ENCODE measurements around the gene MRPS9. TPM values are rescaled to one million over a fixed set of nuclear protein-coding genes. Genes with fewer than 3 reads are reported as not detected.

The MRPS9 gene
- total RNA-seq, 1 experiment from 2014 or later = 55.4 TPM

GRCh38 chr2:105130546-105130945 is 92.7 kb downstream of the MRPS9 start:
- ChIA-PET CTCF (no interaction called here), POLR2A (ENCODE audit: low non-redundant PET) (no interaction called here)
- intact Hi-C loops (cut with micrococcal nuclease; ENCODE audit: unreplicated experiment) = no loop called here

GRCh38 chr2:105134081-105134480 is 96.2 kb downstream of the MRPS9 start:
- Histone ChIP-seq H3K27me3 (replicated peaks; ENCODE audit: insufficient read depth, low read depth, low read length, poor library complexity) (peaks cover 10% of the 10 kb centered on the region), H3K36me3 (ENCODE audit: insufficient read depth, low read length, poor library complexity, severe bottlenecking) (no peaks in the 10 kb centered on the region), H3K9me3 (ENCODE audit: low read depth, low read length, poor library complexity, severe bottlenecking) (no peaks in the 10 kb centered on the region), H3K27ac (ENCODE audit: low read depth, low read length, poor library complexity, severe bottlenecking) (no peak overlapping the region), H3K4me3 (ENCODE audit: low read depth, low read length, poor library complexity, severe bottlenecking) (no peak overlapping the region), H3K4me1 (ENCODE audit: insufficient read depth, low read length, poor library complexity, severe bottlenecking) (no peaks in the 10 kb centered on the region)
- ChIA-PET POLR2A (ENCODE audit: low non-redundant PET) (no interaction called here), CTCF (interaction anchor here (0.6 kb wide), 1 partner anchor 11 kb away, joined by 5 read pairs; no protein-coding TSS in a partner anchor)
- intact Hi-C loops (cut with micrococcal nuclease; ENCODE audit: unreplicated experiment) = no loop called here
- DNase-seq (ENCODE audit: low spot score) = peak; percentile 8
- TF ChIP-seq EZH2 (IDR thresholded peaks at IDR 0.05; ENCODE audit: borderline replicate concordance, low read depth, low read length, poor library complexity, severe bottlenecking) (no peak), CTCF (conservative IDR thresholded peaks at IDR 0.05; ENCODE audit: low read depth, low read length) (no peak)
- BruUV-seq (replicated peaks) = no TSS peak

More at GRCh38 chr2:105130546-105130945, 92.7 kb downstream of the MRPS9 start:
- Histone ChIP-seq H3K4me3 (ENCODE audit: low read depth, low read length, poor library complexity, severe bottlenecking) (no peak overlapping the region), H3K27ac (ENCODE audit: low read depth, low read length, poor library complexity, severe bottlenecking) (no peak overlapping the region), H3K36me3 (ENCODE audit: insufficient read depth, low read length, poor library complexity, severe bottlenecking) (no peaks in the 10 kb centered on the region), H3K27me3 (replicated peaks; ENCODE audit: insufficient read depth, low read depth, low read length, poor library complexity) (no peaks in the 10 kb centered on the region), H3K9me3 (ENCODE audit: low read depth, low read length, poor library complexity, severe bottlenecking) (no peaks in the 10 kb centered on the region), H3K4me1 (ENCODE audit: insufficient read depth, low read length, poor library complexity, severe bottlenecking) (no peaks in the 10 kb centered on the region)
- no TSS peak for BruUV-seq (replicated peaks)
- no peak for DNase-seq (ENCODE audit: low spot score)
- no peak for TF ChIP-seq CTCF (conservative IDR thresholded peaks at IDR 0.05; ENCODE audit: low read depth, low read length)
- no peak for TF ChIP-seq EZH2 (IDR thresholded peaks at IDR 0.05; ENCODE audit: borderline replicate concordance, low read depth, low read length, poor library complexity, severe bottlenecking)

GRCh38 chr2:105135436-105135835 is 97.6 kb downstream of the MRPS9 start:
- no peak for TF ChIP-seq CTCF (conservative IDR thresholded peaks at IDR 0.05; ENCODE audit: low read depth, low read length)
- TF ChIP-seq EZH2 (IDR thresholded peaks at IDR 0.05; ENCODE audit: borderline replicate concordance, low read depth, low read length, poor library complexity, severe bottlenecking) = no peak
- POLR2A ChIA-PET (ENCODE audit: low non-redundant PET) = no interaction called here
- CTCF ChIA-PET = no interaction called here
- Histone ChIP-seq H3K27me3 (replicated peaks; ENCODE audit: insufficient read depth, low read depth, low read length, poor library complexity) (peaks cover 10% of the 10 kb centered on the region), H3K36me3 (ENCODE audit: insufficient read depth, low read length, poor library complexity, severe bottlenecking) (no peaks in the 10 kb centered on the region), H3K4me1 (ENCODE audit: insufficient read depth, low read length, poor library complexity, severe bottlenecking) (no peaks in the 10 kb centered on the region), H3K9me3 (ENCODE audit: low read depth, low read length, poor library complexity, severe bottlenecking) (no peaks in the 10 kb centered on the region), H3K4me3 (ENCODE audit: low read depth, low read length, poor library complexity, severe bottlenecking) (no peak overlapping the region), H3K27ac (ENCODE audit: low read depth, low read length, poor library complexity, severe bottlenecking) (no peak overlapping the region)
- BruUV-seq (replicated peaks) = no TSS peak
- no peak for DNase-seq (ENCODE audit: low spot score)
- intact Hi-C loops (cut with micrococcal nuclease; ENCODE audit: unreplicated experiment) = no loop called here

All from A673 (cell line).